NK-92 treated with Interleukin-12 subunit alpha and Interleukin-12 subunit beta, amount 100 ng/mL, for 24 hours (cell line): ENCODE data around the gene PDIA6.
"Not testable (repeated sequence)": the region's sequence is repeated elsewhere in the genome, so short reads cannot be mapped to it uniquely, and the experiment has no call there.

Experiments
- DNase-seq: peaks from one replicate; lab custom pipeline; 2025; lab: John Stamatoyannopoulos, UW

Gene PDIA6

GRCh38 chr2:10833021-10833420 is 20.4 kb upstream of the PDIA6 start:
- no peak for DNase-seq

DNA sequence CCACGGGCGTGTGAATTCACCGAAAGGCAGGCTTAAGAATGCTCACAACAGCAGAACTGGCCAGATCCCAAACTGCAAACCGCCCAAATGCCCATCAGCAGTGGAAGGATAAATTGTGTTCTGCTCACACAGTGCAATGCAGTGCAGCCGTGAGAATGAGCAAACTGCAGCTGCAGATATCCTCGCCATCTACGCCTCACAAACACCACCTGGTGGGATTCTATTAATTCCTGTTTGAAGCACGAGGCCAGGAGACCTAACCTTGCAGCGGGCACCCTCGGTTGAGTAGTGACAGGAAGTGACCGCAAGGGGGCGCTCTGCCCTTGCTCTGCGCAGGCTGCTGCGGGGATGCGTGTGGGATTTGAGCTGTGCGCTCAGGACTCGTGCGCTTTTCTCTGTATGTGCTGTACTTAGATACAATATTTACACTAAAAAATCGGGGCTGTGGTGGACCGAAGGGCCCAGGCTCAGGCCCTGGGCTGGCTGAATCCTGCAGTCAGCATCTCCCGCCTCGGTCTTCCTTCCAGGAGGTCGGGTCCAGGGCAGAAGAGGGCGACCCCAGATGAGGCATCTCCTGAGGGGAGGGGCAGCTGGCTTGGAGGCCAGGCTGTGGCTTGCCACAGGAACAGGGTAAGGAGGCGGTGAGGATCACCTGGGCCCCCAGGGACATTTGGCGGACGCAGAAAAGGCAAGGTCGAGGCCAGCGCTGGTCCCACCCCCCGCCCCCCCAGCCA is 19.8 kb upstream of the PDIA6 start:
- DNase-seq, result peak; percentile 8

DNA sequence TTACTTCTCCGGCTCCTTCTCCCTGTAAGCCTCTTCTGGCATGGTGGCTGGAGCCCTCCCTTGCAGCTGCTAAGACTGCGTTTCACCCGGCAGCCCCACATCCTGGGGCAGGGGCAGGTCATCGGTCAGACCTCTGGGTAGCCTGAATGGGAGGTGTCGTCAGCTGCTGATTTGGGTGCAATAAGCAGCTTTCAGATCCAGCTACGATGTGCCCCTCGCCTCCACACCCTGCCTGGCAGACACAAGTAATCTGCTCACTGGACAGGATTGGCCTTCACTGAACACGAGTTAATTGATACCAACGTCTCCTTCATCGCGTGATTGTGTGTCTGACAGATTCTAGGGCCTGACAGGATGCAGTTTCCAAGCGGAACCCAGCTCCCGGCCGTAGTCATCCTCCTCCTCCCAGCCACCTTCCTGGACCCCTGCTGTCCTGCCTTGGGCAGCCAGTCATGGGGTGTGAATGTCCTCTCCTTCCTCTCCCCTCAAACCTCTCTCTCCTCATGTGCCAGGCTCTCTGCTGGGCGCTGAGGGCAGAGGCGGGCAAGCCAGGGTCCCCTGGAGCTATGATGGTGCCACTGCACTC is 18.9 kb upstream of the PDIA6 start:
- DNase-seq, result no peak

DNA sequence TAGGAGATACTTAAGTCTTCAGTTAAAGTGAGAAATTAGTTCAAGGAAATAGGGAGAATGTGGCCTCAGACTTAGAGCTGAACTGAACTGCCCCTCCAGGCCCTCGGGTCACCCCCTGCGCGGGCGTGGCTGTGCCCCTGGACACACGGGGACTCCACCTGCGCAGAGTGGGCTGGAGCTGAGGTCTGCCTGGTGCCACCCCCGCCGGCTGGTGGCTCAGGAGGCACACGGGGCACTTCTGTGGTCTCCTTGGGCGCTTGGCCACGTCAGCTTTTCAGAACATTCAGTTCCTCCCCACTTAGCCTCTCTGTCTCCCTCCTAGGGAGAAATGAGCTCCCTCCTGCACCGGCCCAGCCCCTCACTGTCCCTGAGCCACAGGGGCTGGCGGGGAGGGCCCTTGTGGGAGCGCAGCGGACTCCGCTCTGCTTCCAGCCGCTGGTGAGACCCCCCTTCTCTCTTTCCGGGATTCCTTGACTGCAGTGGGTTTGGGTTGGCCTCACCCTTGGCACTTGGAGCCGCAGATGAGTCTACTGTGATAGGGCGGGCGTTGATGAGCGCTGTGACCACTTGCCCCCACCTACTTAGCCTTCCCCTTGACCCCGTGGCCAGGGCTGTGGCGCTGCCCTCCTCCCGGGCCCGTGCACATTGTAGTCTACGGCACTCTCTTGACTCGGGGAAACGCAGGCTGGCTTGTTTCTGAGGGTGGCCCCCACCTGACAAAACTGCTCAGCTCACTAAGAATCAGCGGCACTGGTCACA is 18.2 kb upstream of the PDIA6 start:
- no peak for DNase-seq

- DNase-seq, result no peak
Measured at GRCh38 chr2:10830203-10830602, 17.6 kb upstream of the PDIA6 start.

DNA sequence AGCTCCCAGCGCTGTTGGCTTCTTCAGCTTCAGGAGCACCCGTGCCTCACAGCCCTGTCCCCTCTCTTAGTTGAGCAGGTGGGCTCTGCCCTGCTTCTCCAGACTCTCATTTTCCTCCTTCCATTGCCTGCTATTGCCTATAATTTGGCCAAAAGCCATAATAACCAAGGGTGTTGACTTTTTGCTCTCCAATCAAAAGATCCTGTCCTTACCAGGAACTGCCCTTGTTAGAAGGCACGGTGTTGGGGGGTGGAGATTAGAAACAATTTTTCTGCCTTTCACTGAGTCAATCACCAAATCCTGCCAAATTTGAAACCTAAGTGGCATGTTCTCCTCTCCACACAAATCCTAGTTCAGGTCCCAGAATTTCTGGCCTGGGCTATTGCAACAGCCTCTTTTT is 16.7 kb upstream of the PDIA6 start:
- no peak for DNase-seq

- no peak for DNase-seq
Measured at GRCh38 chr2:10828346-10828745, 15.8 kb upstream of the PDIA6 start.

DNA sequence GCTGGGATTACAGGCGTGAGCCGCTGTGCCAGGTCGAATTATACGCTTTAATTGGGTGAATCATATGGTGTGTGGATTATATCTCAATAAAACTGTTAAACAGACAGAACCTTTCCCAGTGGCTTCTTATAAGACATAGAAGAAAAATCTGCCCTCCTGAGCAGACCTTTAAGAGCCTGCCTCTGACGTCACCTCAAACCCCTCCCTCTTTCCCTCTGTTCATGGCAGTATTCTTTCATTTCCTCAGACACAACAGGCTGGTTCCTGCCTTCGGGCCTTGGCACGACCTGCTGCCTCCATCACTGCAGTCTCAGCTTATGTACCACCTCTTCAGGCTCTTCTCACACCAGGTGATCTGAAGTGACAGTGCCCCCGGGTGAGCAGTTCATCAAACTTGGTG is 14.0 kb upstream of the PDIA6 start:
- DNase-seq, result no peak

DNA sequence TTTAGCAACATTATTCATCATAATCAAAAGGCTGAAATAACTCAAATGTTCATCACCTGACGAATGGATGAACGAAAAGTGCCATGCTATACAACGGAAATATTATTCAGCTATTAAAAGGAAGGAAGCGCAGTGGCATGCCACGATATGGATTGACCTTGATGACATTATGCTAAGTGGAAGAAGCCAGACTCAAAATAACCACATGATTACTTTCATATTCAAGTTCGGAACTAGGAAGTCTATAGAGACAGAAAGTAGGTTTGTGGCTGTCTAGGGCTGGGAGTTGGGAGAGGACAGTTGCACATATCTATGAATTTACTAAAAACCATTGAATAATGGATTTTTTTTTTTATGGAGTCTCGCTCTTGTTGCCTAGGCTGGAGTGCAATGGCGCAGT is 13.4 kb upstream of the PDIA6 start:
- no peak for DNase-seq

GRCh38 chr2:10824191-10824590 is 11.6 kb upstream of the PDIA6 start:
- no peak for DNase-seq

- DNase-seq, result no peak
Measured at GRCh38 chr2:10820978-10821695, 8.6 kb upstream of the PDIA6 start.

- no peak for DNase-seq
Measured at GRCh38 chr2:10820562-10820961, 8.0 kb upstream of the PDIA6 start.

GRCh38 chr2:10819714-10820314 is 7.2 kb upstream of the PDIA6 start:
- DNase-seq, result no peak

DNA sequence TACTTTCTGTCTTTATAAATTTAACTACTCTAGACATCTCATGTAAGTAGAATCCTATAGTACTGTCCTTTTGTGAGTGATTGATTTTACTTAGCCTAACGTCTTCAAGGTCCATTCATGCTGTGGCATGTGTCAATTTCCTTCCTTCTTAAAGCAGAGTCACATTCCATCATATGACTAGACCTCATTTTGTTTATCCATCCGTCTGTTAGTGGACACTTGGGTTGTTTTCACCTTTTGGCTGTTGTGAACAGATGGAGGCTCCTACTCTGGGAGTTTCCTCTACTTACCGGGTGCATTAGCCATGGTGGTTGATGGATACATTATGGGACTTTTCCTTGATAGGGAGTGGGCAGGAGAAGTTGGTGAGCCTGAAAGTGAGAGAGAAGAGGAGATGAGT is 6.4 kb upstream of the PDIA6 start:
- DNase-seq, result no peak

DNA sequence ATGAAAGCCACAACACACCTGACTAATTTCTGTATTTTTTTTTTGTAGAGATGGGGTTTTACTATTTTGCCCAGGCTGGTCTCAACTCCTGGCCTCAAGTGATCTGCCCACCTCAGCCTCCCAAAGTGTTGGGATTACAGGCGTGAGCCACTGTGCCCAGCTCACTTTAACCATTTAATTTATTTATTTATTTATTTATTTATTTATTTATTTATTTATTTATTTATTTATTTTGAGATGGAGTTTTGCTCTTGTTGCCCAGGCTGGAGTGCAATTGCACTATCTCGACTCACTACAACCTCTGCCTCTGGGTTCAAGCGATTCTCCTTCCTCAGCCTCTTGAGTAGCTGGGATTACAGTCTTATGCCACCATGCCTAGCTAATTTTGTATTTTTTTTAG is 5.7 kb upstream of the PDIA6 start:
- DNase-seq, result not testable (repeated sequence)

- DNase-seq, result no peak
Measured at GRCh38 chr2:10817413-10817812, 4.8 kb upstream of the PDIA6 start.

- no peak for DNase-seq
Measured at GRCh38 chr2:10814571-10815331, 2.2 kb upstream of the PDIA6 start.

GRCh38 chr2:10814142-10814541 is 1.6 kb upstream of the PDIA6 start:
- DNase-seq, result no peak

DNA sequence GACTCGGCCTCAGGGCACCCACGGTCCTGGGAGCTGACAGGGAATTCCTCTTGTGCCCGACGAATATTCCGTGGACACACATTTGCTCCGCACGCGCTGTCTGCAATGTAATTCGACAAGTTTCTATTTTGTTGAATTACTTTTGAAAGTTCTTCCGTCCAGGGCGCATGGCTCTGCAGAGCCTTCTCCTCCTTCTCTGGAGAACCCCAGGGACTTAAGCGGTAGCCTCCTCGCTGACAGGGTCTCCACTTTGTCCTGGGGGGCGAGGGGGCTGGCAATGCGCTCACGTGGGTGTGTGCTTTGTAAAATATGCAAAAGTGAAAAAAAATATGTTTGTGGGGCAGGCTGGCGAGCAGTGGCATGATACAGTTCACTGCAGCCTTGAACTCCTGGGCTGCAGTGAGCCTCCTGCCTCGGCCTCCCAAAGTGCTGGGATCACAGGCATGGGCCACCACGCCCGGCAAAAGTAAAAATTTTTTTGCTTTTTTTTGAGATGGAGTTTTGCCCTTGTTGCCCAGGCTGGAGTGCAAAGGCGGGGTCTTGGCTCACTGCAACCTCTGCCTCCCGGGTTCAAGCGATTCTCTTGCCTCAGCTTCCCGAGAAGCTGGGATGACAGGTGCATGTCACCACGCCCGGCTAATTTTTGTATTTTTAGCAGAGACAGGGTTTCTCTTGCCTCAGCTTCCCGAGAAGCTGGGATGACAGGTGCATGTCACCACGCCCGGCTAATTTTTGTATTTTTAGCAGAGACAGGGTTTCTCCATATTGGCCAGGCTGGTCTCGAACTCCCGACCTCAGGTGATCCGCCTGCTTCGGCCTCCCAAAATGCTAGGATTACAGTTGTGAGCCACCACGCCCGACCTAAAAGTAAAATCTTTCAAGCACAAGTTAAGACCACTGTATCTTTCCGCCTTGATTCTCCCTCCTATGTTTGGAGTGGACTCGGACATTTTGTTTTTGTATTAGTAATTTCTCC is 866 bp upstream of the PDIA6 start:
- not testable (repeated sequence) for DNase-seq

DNA sequence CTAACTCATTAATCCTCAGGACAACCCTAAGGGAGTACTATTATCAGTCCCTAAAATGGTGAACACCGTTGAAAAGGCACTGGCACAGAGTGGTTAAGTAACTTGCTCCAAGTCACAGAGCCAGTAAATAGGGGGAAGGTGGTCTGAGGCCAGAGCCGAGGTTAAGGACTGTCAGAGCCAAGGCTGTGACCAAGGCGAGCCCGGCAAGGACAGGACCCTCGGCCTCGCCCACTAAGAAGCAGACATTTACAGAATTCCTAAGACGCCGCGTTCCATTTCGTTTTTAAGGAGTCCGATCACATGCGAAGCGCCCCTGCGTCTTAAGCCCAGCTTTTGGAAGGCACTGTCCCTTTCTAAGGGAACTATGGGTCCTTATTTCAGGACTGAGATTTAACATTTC is 1.1 kb downstream of the PDIA6 start:
- no peak for DNase-seq
